ENCODE results near the gene PXDC1.

DNA sequence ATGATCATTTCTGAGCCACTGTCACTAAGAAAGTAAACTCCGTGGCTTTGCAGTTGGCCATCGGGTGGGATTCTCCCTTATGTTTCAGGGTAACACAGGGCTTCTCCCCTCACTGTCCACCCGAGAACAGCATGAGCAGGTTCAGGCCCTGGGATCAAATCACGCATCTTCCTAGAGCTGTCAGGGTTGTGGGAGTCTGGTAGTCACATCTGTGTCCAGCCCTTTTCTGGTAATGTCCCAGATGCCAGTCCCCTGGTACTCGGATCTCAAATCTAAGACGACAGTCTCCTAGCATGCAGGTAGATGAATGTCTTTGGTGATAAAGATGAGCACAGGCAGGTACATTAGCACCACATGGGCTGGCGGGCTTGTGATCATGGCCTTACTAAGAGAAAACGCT, 4.8 kb downstream of the PXDC1 start:
- TF ChIP-seq CTCF (IDR thresholded peaks at IDR 0.05; ENCODE audit: low read depth, low read length) (no peak), POLR2A (IDR thresholded peaks at IDR 0.05; ENCODE audit: extremely low read depth, insufficient read length) (no peak)

Measured in NB4 (cell line).